GM19240 (cell line): Measurements from ENCODE around the gene PRTN3.
"Not testable (repeated sequence)": the region's sequence is repeated elsewhere in the genome, so short reads cannot be mapped to it uniquely, and the experiment has no call there.

Source experiments
- DNase-seq: peaks from one replicate; pipeline ENCODE4 v3.0.0; 2011; ENCODE audit warnings: low spot score; ENCODE audit not compliant: insufficient read length

The PRTN3 gene

DNA sequence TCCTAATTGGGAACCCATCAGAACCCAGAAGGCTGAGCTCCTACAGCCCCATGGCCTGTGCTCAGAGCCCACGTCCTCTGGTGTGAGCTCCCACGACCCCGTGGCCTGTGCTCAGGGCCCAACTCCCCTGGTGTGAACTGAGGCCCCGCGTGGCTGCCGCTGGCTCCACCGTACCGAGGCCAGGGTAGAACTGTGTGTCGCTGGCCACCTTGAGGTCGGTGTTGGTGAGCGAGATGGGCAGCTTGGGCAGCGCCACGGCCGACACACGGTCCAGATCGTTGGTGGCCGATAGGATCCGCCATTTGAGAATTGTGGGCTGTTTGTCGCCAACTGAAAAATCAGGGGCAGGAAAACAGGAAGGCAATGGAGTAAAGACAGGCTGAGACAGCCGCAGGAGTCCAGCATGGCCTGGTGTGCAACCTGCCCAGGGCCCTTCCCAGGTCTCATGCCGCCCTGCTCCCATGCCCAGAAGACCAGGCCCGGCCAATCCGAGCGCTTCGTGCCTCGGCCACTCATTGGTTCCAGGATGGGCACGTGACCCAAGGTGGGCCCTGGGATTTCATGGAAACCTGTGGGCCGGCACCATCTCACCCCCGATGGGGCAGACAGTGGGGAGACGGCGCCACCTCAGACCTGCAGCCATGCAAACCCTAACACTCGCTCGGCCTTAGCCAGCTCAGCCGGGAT lies 40.7 kb downstream of the PRTN3 start:
- no peak for DNase-seq

DNA sequence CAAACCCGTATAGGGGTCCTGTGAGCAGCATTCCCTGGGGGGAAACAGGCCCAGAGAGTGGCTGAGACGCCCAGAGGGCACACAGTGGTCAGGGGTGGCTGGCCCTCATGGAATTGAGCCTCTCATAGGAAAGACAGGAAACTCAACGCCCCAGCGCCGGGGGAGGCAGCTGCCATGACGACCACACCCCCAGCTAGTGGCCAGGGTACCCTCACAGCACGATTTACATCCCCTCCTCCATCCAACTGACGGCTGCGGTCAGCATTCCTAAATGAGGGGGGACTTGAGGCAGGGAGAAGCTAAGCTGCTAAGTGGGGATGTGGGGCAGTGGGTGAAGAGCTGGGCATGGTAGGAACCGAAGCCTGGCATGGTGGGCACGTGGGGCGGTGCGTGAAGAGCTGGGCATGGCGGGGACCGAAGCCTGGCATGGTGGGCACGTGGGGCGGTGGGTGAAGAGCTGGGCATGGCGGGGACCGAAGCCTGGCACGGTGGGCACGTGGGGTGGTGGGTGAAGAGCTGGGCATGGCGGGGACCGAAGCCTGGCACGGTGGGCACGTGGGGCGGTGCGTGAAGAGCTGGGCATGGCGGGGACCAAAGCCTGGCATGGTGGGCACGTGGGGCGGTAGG lies 42.2 kb downstream of the PRTN3 start:
- no peak for DNase-seq

DNA sequence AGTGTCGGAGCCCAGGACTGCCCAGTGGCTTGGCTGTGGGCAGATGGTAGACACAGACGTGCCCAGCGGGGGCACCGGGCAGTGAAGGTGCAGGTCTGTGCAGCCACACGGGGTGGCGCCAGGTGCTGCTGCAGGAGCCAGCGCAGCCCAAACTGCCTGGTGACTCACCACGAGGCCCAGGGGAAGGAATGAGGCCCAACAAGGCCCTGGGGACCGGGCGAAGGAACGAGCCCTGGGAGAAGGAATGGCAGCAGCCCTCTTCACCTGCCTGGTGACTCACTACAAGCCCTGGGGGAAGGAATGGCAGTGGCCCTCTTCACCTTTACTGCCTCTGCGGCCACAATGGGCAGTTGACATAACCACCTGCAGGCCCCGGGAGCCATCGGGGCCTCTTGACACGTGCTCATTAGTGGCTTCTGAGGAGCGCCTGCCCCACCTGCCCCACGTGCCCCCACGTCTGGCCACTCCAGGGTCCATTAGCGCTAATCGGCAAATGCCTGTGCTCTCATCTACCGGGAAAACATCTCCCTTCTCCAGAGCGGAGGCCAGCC lies 42.9 kb downstream of the PRTN3 start:
- DNase-seq = no peak

DNA sequence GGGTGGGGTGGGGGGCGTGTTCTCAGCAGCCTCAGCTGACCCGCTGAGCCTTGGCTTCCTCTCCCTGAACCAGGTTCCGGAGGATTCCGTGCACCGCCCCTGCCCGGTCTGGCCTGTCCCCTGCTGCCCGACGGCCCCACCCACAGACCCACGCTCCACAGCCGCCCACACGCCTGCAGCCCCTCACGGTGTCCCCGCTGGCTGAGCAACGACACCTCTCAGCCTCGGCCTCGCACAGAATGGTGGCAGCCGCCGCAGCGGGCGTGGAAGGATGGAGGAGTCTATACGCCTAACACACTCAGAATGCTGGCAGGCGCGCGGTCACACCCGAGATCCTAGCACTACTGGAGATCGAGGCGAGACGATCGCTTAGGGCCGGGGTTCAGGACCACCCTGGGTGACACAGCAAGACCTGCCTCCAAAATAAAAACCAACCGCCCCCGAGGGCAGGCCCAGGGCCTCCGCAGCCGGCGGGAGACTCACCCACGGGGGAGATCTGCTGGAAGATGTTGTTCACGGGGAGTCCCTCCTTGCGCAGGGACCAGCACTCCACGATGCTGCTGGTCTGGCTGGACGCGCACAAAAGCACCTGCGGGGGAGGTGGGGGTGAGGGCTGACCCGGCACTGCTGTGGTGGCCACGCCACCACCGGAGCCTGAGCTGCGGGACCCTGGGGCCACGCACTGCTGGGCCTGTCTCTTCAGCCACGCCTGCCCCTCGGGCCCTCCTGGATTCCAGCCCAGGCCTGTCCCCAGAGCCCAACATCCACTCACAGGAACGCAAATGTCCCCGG lies 43.8 kb downstream of the PRTN3 start:
- no peak for DNase-seq

DNA sequence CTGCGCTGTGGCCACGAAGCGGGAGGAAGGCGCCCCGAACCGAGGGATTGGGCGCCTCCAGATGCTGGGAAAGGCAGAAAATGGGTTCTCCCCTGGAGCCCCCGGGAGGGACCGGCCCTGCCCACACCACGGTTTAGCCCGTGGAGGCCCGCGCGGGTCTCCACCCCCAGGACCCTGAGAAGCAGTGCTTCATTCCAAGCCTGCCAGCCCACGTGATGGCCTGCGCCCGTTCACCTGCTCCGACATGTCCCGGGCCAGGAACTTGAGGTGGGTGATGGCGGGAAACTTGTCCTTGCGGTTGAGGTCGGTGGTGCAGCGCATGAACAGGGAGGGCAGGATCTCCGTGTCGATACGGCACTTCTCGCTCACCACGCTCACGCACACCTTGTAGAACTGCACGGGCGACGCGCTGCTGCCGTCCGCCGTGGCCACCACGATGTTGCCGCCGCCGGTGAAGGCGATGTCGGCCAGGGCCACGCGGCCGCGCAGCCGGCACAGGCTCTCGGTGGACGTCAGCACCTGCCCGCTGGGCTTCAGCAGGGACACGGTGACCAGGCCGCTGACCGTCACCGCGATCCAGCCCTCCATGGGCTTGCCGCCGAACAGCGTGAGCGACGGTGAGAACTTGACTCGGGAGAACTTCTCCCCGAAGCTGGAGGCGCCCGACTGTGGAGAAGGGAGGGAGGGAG lies 44.9 kb downstream of the PRTN3 start:
- DNase-seq = no peak

DNA sequence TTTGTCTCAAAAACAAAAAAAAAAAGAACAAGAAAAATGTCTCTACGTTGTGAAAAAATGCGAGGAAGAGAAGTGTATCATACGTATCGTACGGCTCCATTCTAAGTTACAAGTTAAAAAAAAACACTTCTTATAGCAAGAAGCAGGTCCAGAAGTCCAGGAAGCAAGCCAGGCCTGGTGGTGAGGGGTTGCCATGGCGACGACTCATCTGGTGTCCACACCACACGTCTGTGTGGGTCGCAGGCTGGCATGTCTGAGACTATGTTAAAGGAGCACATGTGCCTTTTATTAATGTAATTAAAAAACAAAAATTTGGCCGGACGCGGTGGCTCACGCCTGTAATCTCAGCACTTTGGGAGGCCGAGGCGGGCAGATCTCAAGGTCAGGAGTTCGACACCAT lies 46.3 kb downstream of the PRTN3 start:
- no peak for DNase-seq

DNA sequence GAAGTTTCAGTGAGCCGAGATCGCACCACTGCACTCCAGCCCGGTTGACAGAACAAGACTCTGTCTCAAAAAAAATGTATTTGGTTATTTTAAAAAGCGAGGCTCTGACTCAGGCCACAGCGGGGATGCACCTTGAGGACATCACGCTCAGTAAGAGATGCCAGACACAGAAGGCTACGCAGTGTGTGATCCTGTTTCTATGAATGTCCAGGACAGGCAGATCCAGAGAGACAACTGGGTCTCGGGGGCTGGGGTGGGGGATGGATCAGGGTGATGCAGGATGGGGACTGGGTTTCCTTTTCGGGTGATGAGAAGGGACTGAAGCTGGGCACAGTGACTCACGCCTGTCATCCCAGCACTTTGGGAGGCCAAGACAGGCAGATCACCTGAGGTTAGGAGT lies 46.8 kb downstream of the PRTN3 start:
- no peak for DNase-seq

DNA sequence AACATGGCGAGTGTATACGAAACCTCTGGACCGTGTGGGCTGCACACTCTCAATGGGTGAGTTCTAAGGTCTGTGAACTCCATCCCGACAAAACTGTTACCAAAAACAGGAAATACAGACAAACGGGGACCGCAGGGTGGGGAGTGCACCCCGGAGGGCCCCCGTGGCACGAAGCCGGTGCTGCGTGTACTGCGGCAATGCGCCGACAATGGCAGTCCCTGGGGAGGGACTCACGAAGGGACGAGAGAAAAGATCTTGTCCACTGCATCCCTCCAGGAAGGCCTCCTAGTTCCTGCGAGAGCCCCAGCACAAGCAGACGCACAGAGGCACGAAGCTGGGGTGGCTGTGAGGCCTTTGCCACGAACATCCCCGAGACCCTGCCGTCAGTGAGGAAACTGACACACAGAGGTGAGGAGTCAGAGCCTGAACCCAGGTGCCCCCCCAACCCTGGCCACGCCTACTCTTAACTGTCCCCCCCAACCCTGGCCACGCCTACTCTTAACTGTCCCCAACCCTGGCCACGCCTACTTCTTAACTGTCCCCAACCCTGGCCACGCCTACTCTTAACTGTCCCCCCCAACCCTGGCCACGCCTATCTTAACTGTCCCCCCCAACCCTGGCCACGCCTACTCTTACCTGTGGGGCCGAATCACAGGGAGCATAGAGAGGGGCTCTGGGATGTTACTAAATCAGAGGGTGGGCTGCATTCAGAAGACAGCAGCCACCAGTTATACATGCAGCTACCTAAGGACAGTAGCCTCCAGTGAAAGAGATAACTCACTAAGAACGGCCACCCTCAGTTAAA lies 48.0 kb downstream of the PRTN3 start:
- no peak for DNase-seq

DNA sequence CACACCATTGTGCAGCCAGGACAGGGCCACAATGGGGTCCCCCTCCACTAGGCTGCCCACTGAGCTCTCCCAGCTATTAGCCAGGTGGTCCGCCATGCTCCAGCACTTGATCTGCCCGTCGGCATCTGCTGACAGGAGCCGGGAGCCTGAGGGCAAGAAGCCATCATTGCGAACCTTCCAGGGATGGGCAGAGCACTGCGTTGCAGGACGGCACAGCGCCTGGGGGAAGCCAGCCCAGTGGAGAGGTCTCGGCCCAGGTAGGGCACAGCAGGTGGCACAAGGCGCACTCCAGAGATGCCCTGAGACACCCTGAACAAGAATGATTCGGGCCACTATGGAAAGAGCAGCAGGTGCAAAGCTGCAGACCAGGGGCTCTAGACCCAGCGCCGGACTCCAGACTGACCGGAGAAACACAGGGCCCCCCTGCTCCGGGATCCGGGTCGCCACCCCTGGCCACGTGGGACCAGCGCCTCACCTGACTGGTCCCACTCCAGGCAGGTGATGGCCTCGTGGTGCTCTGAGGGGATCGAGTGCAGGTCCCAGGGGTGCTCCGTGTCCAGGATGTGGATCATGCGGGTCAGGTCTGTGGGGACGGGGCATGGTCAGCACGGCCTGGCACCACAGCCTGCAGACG lies 49.0 kb downstream of the PRTN3 start:
- DNase-seq = no peak

DNA sequence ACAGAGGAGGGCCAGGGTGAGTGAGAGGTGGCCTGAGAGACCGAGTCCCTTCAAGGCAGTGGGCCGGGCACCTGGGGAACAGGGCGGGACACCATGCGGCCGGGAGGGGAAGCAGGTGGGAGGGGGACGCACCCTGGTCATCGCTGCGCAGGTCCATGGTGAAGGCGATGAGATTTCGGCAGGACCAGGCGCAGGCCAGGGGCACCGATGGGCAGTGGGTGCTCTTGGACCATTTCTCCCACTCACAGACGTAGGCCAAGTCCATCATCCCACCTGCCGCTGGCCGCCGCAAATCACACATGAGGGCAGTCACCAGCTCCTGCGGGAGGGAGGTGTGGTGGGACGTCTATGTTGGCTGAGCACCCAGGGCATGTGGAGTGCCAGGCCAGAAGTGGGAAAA lies 50.0 kb downstream of the PRTN3 start:
- no peak for DNase-seq

DNA sequence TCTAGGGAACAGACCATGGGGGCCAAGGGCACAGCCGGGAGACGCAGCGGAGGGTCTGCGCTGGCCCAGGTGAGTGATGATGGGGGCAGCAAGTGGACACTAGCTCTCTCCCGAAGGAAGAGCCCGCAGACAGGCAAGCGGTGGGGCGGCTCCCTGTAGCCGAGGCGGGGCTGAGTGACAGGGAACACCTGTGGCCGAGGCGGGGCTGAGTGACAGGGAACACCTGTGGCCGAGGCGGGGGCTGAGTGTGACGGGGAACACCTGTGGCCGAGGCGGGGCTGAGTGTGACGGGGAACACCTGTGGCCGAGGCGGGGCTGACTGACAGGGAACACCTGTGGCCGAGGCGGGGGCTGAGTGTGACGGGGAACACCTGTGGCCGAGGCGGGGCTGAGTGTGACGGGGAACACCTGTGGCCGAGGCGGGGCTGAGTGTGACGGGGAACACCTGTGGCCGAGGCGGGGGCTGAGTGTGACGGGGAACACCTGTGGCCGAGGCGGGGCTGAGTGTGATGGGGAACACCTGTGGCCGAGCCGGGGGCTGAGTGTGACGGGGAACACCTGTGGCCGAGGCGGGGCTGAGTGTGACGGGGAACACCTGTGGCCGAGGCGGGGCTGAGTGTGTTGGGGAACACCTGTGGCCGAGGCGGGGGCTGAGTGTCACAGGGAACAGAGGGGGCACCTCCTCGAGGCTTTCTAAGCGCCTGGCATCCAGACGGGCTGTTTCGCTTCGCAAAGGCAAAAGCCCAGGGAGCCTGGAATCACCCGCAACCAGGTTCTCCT lies 50.8 kb downstream of the PRTN3 start:
- not testable (repeated sequence) for DNase-seq

DNA sequence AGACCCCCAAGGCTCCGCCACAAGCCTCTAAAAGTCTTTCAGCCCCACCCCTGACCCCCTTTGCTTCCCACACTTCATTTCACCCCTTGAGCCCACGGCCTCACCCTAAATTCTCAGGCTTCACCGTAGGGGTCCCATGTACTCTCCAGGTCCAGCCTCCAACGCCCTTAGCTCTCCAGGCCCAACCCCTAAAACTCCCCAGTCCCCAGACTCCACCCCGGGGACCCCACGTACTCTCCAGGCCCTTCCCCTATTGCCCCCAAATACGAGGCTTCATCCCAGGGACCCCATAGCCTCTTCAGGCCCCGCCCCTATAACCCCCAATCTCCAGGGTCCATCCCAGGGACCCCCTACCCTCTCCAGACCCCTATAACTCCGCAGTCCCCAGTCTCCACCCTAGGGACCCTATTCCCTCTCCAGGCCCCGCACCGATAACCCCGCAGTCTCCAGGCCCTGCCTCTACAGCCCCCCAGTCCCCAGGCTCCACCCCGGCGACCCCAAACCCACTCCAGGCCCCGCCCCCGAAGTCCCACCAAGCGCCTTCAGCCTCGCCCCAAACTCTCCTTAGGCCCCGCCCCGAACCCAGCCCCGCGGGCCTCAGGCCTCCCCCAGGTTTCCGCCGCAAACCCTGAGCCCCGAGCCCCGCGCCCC lies 51.6 kb downstream of the PRTN3 start:
- peak; percentile 60 for DNase-seq

DNA sequence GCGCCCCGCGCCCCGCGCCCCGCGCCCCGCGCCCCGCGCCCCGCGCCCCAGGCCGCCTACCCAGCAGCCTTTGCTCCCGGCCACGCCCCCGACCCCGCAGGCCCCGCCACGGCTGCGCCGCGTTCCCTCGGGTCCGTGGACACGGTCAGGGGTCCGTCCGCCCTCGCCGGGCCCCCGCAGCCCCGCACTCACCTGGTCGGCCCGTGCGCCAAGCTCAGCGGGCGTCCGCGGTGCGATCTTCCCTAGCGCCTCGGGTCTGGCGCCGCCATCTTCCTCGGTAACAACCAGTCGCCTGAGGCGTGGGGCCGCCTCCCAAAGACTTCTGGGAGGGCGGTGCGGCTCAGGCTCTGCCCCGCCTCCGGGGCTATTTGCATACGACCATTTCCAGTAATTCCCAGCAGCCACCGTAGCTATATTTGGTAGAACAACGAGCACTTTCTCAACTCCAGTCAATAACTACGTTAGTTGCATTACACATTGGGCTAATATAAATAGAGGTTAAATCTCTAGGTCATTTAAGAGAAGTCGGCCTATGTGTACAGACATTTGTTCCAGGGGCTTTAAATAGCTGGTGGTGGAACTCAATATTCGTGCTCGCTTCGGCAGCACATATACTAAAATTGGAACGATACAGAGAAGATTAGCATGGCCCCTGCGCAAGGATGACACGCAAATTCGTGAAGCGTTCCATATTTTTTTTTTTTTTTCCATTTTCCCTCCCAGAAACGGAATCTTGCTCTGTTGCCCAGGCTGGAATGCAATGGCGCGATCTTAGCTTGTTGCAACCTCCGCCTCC lies 52.3 kb downstream of the PRTN3 start, which contains the start of the genes MED16 and RNU6-9:
MED16 (minus strand) TSS at position 294 of the 796 bp plus-strand sequence. CDS start 2,056 bp downstream, outside the sequence.
RNU6-9 (plus strand) TSS at position 591 of the 796 bp plus-strand sequence.
- DNase-seq = peak; percentile 100

DNA sequence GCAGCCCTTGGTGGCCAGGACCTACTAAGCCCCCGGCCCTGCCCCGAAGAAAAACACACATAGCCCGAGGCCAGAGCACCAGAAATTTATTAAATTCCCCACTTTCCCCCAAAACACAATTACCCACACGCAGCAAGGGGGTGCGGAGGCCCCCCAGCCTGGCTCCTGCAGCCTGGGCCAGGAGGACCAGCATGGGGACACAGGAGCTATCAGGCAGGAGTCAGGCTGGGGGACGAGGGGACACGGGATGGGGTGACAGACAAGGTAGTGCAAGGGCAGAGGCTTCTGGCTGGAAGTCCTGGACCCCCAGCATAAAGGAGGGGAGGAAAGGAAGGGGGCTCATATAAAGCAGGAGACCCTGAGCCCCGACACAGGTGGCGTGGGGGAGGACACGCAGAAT lies 55.6 kb downstream of the PRTN3 start:
- DNase-seq = no peak

DNA sequence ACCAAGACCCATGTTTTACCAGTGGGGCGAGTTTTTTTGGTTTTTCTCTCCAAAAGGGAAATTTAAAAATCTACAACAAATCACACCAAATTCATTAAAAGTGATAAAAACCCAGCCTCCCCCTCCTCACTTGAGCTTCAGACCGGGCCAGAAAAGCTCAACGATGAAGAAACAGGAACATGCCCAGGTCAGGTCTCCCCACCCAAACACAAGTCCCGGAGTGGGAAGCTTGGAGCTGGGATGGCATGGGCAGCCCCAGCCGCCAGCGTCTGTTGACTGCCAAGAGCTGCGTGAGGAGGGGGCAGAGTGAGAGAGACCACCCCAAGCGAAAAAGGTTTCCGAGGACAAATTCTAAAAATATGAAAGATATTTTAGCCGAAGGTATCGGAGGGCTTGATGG lies 56.2 kb downstream of the PRTN3 start:
- no peak for DNase-seq

DNA sequence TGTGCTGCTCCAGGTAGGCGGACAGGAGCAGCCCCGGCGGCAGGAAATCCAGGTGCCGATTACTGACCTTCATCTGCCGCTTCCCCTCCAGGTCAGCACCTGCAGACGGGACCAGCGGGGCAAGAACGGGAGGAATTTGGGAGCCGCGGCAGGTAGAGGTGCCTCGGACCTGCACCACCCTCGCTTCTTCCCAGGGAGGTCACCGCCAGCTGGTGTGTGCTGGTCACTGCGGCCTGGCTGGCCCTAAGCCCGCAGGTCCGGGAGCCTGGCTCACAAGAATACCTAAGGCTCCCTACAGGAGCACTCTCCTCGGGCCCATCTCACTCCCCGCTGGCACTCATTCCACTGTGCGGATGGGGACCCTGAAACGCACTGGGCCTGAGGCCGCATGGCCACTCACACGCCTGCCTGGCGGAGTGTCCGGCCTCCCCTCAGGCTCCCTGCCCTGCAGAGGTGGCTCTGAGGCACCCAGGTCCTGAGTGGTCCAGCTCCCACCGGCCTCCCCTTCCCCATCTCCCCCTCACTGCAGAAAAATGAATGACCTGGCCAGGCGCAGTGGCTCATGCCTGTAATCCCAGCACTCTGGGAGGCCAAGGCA lies 56.7 kb downstream of the PRTN3 start:
- DNase-seq = no peak
